LNCaP clone FGC (cell line): ENCODE measurements around the gene ZBTB20.

Experiments used
- DNase-seq: peaks from one replicate; pipeline ENCODE4 v3.0.0-alpha.2; 2011; ENCODE audit warnings: low read depth
- H3K4me3 ChIP-seq: 2 replicates; pipeline ENCODE4 v1.5.1; 2011; ENCODE audit warnings: mild to moderate bottlenecking, low read depth, low read length, control low read depth
- TF ChIP-seq, protein P1 (sequence below): IDR thresholded peaks from 2 replicates; pipeline ENCODE4 v1.5.1; 2012; ENCODE audit warnings: mild to moderate bottlenecking; ENCODE audit not compliant: control insufficient read depth, insufficient read depth; ENCODE audit errors: extremely low read depth

Gene ZBTB20

DNA sequence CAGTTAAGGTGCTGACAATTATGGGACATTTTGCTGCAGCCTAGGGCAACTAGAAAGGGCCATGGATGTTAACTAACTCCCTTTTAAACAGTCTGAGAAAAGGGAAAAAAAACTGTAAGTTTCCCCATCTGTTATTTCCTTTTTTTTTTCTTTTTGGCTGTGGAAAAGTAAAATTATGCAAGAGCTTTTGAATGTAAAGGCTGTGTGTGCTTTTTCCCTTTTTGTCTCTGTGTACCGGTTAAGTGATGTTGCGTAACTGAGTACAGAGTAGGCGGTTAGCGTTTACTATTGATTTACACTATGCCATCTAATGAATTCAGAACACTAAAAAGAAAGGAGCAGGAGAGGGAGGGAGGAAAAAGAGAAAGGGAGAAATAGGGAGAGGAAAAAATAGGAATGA is 449.7 kb downstream of the ZBTB20 start:
- H3K4me3 ChIP-seq, result no peak overlapping the region
- no peak for DNase-seq
- TF ChIP-seq, protein P1, sequence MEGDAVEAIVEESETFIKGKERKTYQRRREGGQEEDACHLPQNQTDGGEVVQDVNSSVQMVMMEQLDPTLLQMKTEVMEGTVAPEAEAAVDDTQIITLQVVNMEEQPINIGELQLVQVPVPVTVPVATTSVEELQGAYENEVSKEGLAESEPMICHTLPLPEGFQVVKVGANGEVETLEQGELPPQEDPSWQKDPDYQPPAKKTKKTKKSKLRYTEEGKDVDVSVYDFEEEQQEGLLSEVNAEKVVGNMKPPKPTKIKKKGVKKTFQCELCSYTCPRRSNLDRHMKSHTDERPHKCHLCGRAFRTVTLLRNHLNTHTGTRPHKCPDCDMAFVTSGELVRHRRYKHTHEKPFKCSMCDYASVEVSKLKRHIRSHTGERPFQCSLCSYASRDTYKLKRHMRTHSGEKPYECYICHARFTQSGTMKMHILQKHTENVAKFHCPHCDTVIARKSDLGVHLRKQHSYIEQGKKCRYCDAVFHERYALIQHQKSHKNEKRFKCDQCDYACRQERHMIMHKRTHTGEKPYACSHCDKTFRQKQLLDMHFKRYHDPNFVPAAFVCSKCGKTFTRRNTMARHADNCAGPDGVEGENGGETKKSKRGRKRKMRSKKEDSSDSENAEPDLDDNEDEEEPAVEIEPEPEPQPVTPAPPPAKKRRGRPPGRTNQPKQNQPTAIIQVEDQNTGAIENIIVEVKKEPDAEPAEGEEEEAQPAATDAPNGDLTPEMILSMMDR, result no peak

DNA sequence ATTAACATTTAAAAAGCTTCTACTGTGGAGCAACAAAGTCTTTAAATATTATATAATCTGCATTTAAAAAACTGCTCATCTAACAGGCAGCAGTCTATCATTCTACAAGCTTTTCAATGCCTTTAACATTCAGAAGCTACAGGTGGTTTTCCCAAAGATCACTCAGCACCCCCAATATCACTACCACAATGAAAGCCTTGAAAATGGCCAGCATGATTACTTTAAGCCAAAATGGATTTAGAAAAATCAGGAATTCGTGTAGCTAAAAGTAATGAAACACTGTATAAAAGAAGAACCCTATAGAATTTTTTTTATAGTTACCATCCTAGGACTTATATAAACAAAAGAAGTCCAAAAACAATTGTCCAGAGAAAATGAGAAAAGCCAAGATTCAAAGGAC is 452.8 kb downstream of the ZBTB20 start:
- DNase-seq, result no peak
- TF ChIP-seq, protein P1, result no peak

DNA sequence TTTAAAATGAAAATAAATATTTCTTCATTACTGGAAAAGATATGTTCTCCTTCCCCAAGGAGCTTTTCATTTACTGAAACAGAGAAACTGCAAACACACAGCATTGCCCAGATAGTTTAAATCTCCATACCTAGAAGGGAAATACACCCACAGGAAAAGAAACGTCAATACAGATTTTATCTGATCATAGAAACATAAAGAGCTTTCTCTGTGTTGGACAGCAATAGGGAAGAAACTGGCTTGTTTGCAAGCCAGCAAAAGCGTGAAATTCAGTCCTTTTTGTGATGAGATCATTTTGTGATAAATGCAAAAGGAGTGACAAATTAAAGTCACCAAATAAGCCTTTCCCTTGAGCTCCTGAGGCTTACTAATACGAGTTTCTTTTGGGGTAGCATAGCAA is 455.2 kb downstream of the ZBTB20 start:
- DNase-seq, result no peak
- H3K4me3 ChIP-seq, result no peak overlapping the region
- TF ChIP-seq, protein P1, result no peak

More for the DNA sequence above, 452.8 kb downstream of the ZBTB20 start:
- H3K4me3 ChIP-seq, result no peak overlapping the region

DNA sequence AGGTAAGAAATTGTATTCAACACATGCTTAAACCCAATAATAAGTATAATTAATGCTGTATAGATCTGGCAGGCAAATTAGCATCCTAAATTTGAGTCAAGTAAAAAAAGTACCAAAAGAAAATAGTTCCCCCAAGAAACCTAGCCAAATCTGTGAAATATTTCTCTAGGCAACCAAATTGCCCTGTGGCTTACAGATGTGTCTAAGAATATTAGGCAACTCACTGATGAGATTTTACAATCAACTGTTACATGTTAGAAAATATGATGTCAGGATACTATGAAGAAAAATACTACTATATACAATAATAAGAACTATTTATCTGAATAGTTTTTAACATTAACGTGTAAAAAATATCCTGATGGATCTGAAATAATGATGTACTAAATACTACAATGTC is 456.2 kb downstream of the ZBTB20 start:
- no peak for DNase-seq
- TF ChIP-seq, protein P1, result no peak
- no peak overlapping the region for H3K4me3 ChIP-seq

DNA sequence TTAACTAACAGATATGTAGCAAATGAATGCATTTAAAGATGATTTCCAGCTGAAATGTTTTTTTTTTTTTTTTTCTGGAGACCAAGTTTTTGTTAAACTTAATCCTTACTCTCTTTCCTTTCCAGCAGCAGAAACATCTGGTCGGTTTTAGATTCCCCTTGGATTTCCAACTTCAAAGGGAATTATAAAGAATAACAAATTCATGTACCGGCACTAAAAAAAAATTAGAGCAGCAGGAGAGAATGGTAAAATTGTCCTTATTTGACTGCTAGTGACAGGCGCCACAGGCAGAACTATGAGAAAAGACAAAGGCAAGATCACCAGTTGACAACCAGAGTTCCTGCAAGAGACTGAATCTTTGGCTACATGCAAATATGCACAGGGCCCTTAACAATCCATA is 459.9 kb downstream of the ZBTB20 start:
- H3K4me3 ChIP-seq, result no peak overlapping the region
- no peak for DNase-seq
- TF ChIP-seq, protein P1, result no peak

DNA sequence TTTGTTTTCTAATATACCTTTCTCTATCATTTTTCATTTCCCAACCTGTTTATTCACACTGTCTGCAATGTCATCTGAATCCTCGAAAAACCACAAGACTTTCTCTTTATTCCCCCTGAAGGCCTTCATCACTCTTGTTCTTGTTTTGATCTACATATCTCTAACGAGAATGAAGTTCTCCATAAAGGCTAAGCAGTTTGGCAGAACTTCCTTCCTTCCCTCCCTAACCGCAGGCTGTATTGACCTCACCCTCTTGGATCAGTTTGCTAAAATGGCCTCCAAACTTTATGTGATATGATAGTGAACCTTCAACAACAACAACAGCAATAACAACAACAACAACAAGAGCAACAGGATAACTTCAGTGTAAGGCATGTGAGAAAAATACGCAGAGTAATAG is 460.5 kb downstream of the ZBTB20 start:
- TF ChIP-seq, protein P1, result no peak
- no peak overlapping the region for H3K4me3 ChIP-seq
- no peak for DNase-seq

DNA sequence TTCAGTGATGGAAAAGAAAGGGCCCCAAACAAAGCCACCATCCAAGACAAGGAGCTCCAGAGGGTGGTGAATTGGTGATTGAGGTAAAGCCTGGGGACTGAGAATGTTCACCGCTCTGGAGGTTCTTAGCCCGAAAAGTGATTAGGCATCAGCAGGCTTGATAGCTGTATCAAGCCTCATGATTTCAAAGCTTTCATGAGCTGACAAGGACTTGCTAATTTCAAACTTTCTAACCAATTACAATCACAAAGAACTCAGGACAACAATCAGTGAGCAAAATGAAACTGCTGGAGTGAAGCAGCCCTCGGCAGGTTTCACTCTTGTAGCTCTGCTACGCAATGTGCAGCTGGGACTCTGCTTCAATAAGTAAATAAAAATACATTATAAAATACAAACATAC is 461.9 kb downstream of the ZBTB20 start:
- H3K4me3 ChIP-seq, result no peak overlapping the region
- TF ChIP-seq, protein P1, result no peak
- DNase-seq, result no peak
